Measurements from ENCODE around the gene CACNG1. TPM values are rescaled to one million over a fixed set of nuclear protein-coding genes. Genes with fewer than 3 reads are reported as not detected.

Gene CACNG1
- total RNA-seq, 1 experiment from 2014 or later: not detected

DNA sequence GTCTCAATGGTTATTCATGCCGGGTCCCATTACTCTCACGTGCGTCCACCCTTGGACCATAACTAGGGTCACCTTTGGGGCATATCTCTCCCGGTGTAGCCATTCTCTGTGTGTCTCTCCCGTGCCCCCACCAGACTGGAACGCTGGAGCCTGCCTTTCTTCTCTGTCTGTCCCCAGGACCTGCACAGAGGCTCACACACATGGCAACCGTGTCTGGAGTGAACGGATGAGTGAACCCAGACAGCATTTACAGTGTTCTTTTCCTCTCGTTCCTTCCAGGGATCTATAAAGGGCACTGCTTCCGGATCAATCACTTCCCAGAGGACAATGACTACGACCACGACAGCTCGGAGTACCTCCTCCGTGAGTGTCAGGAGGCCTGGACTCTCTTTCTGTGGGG, 26.4 kb upstream of the CACNG1 start:
- ChIA-PET POLR2A (ENCODE audit: unreplicated experiment) (no interaction called here), CTCF (interaction anchor here (0.7 kb wide), 1 partner anchor 51 kb away, joined by 3 read pairs; no protein-coding TSS in a partner anchor)
- no peaks in the 10 kb centered on the region for H3K9me3 ChIP-seq (ENCODE audit: insufficient read depth, low read depth)
- no peaks in the 10 kb centered on the region for H3K9me2 ChIP-seq (ENCODE audit: insufficient read depth)
- BruUV-seq (replicated peaks): no TSS peak
- no peak overlapping the region for H3K4me3 ChIP-seq
- H3K4me1 ChIP-seq (replicated peaks; ENCODE audit: insufficient read depth): no peaks in the 10 kb centered on the region
- H3K27ac ChIP-seq: no peak overlapping the region
- H3F3A ChIP-seq (ENCODE audit: insufficient read depth, low read depth): no peaks in the 10 kb centered on the region; the same call in 1 of the 2 replicates
- intact Hi-C loops (cut with micrococcal nuclease; ENCODE audit: unreplicated experiment): no loop called here
- no peak for DNase-seq
- no peaks in the 10 kb centered on the region for H3K36me3 ChIP-seq (ENCODE audit: low read depth)
- no peak overlapping the region for H2AFZ ChIP-seq
- H3K4me2 ChIP-seq: no peak overlapping the region
- no peaks in the 10 kb centered on the region for H4K20me1 ChIP-seq (ENCODE audit: insufficient read depth)
- H3K79me2 ChIP-seq (ENCODE audit: low read depth): no peaks in the 10 kb centered on the region
- no peak for TF ChIP-seq EZH2 (IDR thresholded peaks at IDR 0.05; ENCODE audit: low read depth)
- no peaks in the 10 kb centered on the region for H3K27me3 ChIP-seq (ENCODE audit: insufficient read depth, low read depth)

DNA sequence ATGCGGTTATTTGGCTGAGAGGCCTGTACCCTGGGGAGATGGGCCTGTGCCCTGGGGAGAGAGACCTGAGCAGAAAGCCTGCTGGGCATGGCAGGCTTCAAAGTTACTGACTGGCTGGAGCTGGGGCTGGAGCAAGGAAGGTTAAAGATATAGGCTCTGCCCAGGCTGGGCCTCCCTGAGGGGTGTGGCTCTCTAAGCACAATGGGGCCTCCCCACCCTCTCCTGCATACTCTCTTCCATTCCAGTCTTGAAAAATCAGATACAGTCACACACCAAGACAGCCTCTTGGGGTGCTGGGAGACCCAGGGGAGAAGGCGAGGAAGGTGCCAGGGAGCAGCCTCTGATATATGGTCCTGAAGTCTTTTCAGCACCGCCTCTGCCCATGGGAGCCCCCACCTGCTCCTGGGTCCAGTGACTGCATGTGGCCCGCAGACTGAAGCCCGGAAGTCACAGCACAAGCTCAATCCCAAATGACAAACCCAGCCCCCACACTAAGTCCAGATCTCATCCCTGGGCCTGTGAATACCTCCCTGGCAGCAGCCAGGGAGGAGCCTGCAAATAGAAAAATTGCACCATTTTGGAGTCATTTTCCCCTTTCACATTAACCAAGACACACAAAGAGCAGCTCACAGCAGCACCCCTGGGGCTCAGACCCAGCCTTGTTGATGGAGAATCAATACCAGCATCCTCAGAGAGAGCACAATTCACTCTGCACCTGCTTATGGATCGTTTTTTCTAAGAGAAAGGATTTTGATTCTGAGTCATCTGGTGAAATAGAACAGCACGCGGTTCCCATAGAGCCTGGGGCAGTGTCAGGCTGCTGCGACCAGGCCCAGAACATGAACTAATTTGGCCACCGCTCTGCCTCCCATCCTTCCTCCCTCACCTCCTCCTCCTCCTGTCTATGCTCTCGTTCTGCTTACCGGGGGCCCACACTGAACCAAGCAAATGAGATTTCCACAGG, 25.6 kb upstream of the CACNG1 start:
- no peaks in the 10 kb centered on the region for H3K27me3 ChIP-seq (ENCODE audit: insufficient read depth, low read depth)
- H3K36me3 ChIP-seq (ENCODE audit: low read depth): no peaks in the 10 kb centered on the region
- no peak overlapping the region for H3K27ac ChIP-seq
- no peak overlapping the region for H2AFZ ChIP-seq
- no peaks in the 10 kb centered on the region for H3K79me2 ChIP-seq (ENCODE audit: low read depth)
- no peaks in the 10 kb centered on the region for H3K9me2 ChIP-seq (ENCODE audit: insufficient read depth)
- H4K20me1 ChIP-seq (ENCODE audit: insufficient read depth): no peaks in the 10 kb centered on the region
- no peaks in the 10 kb centered on the region; the same call in 1 of the 2 replicates for H3F3A ChIP-seq (ENCODE audit: insufficient read depth, low read depth)
- no peaks in the 10 kb centered on the region for H3K4me1 ChIP-seq (replicated peaks; ENCODE audit: insufficient read depth)
- CTCF ChIA-PET: no interaction called here
- intact Hi-C loops (cut with micrococcal nuclease; ENCODE audit: unreplicated experiment): no loop called here
- BruUV-seq (replicated peaks): no TSS peak
- POLR2A ChIA-PET (ENCODE audit: unreplicated experiment): no interaction called here
- H3K4me2 ChIP-seq: no peak overlapping the region
- no peak overlapping the region for H3K4me3 ChIP-seq
- DNase-seq: no peak
- TF ChIP-seq, protein P1, sequence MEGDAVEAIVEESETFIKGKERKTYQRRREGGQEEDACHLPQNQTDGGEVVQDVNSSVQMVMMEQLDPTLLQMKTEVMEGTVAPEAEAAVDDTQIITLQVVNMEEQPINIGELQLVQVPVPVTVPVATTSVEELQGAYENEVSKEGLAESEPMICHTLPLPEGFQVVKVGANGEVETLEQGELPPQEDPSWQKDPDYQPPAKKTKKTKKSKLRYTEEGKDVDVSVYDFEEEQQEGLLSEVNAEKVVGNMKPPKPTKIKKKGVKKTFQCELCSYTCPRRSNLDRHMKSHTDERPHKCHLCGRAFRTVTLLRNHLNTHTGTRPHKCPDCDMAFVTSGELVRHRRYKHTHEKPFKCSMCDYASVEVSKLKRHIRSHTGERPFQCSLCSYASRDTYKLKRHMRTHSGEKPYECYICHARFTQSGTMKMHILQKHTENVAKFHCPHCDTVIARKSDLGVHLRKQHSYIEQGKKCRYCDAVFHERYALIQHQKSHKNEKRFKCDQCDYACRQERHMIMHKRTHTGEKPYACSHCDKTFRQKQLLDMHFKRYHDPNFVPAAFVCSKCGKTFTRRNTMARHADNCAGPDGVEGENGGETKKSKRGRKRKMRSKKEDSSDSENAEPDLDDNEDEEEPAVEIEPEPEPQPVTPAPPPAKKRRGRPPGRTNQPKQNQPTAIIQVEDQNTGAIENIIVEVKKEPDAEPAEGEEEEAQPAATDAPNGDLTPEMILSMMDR (conservative IDR thresholded peaks at IDR 0.05): no peak
- no peak for TF ChIP-seq EZH2 (IDR thresholded peaks at IDR 0.05; ENCODE audit: low read depth)
- H3K9me3 ChIP-seq (ENCODE audit: insufficient read depth, low read depth): no peaks in the 10 kb centered on the region

DNA sequence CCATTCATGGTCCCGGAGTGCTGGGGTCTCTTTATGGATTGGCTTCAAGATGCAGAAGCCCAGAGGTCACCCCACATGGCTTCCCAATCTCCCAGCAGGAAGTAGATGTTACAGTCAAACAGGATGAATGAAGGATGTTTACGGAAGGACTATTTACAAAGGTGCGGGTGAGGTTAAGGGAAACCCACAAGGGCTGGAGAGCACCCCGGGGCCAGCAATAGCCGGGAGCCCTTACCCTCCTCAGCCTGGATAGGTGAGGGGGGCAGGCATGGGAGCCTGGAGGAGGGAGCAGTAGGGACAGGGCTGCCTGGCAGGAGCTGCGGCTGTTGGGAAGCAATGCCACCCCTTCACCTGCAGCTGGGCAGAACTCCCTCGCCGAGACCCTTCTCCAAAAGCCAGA, 24.5 kb upstream of the CACNG1 start:
- no peaks in the 10 kb centered on the region for H3K4me1 ChIP-seq (replicated peaks; ENCODE audit: insufficient read depth)
- no peak overlapping the region for H3K4me2 ChIP-seq
- no peaks in the 10 kb centered on the region for H3K9me2 ChIP-seq (ENCODE audit: insufficient read depth)
- POLR2A ChIA-PET (ENCODE audit: unreplicated experiment): no interaction called here
- H3F3A ChIP-seq (ENCODE audit: insufficient read depth, low read depth): no peaks in the 10 kb centered on the region; the same call in 1 of the 2 replicates
- H3K79me2 ChIP-seq (ENCODE audit: low read depth): no peaks in the 10 kb centered on the region
- H3K27me3 ChIP-seq (ENCODE audit: insufficient read depth, low read depth): no peaks in the 10 kb centered on the region
- intact Hi-C loops (cut with micrococcal nuclease; ENCODE audit: unreplicated experiment): no loop called here
- no TSS peak for BruUV-seq (replicated peaks)
- no peak overlapping the region for H2AFZ ChIP-seq
- TF ChIP-seq, protein P1 (conservative IDR thresholded peaks at IDR 0.05): no peak
- TF ChIP-seq EZH2 (IDR thresholded peaks at IDR 0.05; ENCODE audit: low read depth): no peak
- no peak overlapping the region for H3K27ac ChIP-seq
- H3K36me3 ChIP-seq (ENCODE audit: low read depth): no peaks in the 10 kb centered on the region
- H3K9me3 ChIP-seq (ENCODE audit: insufficient read depth, low read depth): no peaks in the 10 kb centered on the region
- no peaks in the 10 kb centered on the region for H4K20me1 ChIP-seq (ENCODE audit: insufficient read depth)
- CTCF ChIA-PET: interaction anchor here (0.7 kb wide), 1 partner anchor 105 kb away, joined by 3 read pairs; no protein-coding TSS in a partner anchor
- no peak overlapping the region for H3K4me3 ChIP-seq
- DNase-seq: no peak
